ENCODE data around the gene AKAP13.
A peak's percentile ranks its signal among the peaks of the same experiment; 100 is the strongest.
"Not testable (repeated sequence)": the region's sequence is repeated elsewhere in the genome, so short reads cannot be mapped to it uniquely, and the experiment has no call there.

AKAP13 gene

DNA sequence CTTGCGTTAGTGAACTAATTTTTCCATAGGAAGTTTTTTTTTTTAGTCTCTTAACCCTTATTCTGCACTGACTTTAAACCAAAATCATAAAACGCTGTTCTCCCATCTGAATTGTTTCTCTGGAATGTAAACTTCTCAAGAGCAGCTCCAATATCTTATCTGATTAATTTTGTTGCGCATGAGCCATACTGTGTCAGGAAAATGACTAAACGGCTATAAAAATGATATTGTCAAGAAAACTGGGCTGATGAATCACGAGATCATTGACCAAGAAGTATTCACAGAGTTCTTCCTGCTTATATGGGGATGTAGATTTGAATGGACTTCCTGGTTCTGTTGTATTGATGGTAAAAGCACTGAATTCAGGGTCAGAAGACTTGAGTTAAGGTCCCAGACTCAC lies 37.0 kb upstream of the AKAP13 start:
- peak overlapping the region; percentile 31 for H3K27ac Mint-ChIP-seq
- ATAC-seq (ENCODE audit: low read depth); H3K27me3 Mint-ChIP-seq; H3K4me3 Mint-ChIP-seq; H3K9me3 Mint-ChIP-seq; DNase-seq (ENCODE audit: low spot score in 2 of 2); H3K36me3 Mint-ChIP-seq: not testable (repeated sequence)
- H3K4me1 Mint-ChIP-seq: peaks cover 12% of the 10 kb centered on the region

DNA sequence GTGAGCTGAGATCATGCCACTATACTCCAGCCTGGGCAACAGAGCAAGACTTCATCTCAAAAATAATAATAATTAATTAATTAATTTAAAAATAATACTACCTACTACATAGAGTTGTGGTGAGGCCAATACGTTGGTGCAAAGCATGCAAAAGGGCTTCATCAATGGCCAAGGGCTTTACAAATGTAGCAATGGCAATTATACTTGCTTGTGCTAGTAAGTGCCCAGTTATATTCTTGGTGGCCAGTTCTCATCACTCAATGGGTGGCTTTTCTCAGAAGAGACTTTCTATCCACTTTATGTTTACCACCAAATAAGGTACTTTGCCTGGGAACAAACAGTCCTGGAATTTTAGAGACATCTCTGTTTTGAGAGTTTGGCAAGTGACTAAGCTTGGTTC lies 36.2 kb upstream of the AKAP13 start:
- H3K9me3 Mint-ChIP-seq; H3K27ac Mint-ChIP-seq; H3K27me3 Mint-ChIP-seq; H3K4me3 Mint-ChIP-seq; DNase-seq (ENCODE audit: low spot score in 2 of 2); H3K36me3 Mint-ChIP-seq; ATAC-seq (ENCODE audit: low read depth): not testable (repeated sequence)
- H3K4me1 Mint-ChIP-seq: peaks cover 12% of the 10 kb centered on the region

DNA sequence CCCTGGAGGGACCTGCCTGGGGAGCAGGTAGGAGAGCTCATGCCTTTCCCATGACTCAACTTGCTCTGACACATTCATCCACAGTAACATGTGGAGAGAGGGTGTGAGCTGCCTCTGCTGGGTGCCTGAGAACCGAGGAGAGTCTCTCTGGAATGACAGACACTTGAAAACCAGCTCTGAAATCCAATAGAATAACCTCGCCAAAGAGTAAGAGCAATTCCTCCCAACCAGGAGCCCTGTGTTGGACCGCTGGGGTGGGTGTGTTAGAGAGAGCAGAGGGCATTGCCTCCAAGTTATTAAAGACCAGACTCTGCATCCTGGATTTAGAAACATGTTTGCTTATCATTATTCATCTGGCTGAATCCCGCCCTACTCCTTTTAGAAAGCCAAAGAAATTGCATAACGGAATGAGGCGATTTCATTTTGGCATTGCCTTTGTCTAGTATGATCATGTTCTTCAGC lies 35.7 kb upstream of the AKAP13 start:
- not testable (repeated sequence) for H3K36me3 Mint-ChIP-seq; H3K9me3 Mint-ChIP-seq; DNase-seq (ENCODE audit: low spot score in 2 of 2); H3K27ac Mint-ChIP-seq; H3K27me3 Mint-ChIP-seq; ATAC-seq (ENCODE audit: low read depth); H3K4me3 Mint-ChIP-seq
- H3K4me1 Mint-ChIP-seq: peaks cover 12% of the 10 kb centered on the region

DNA sequence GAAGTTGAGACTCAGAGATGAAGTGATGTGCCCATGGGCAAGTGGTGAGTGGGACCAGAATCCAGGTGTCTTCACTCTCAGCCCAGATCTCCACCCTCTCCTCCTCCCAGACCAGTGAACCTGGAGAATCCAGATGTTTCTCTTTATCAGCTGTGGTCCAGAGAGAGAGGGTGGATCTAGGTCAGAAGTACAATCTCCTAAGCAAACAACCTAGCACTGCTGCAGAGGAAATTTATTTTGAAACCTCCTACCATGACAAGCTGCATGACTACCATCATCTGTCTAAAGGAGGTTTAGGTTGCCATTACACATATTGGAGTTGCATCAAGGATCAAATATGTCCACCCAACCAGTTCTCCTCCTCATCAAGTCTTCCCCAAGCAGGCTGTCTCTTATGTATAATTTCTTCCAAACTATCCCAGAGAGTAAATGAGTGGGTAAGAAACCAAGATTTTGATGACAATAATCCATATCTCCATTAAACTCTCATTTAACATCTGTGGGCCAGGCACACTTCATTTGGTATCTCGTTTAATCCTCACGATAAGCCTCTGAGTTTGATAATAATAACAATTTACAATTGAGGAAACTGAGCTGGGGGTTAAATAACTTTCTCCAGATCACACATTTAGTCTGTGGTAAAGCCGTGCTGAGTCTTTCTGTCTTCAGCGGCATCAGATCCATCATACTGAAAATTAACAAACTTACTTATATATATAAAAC lies 35.0 kb upstream of the AKAP13 start:
- not testable (repeated sequence) for ATAC-seq (ENCODE audit: low read depth); H3K36me3 Mint-ChIP-seq; H3K27ac Mint-ChIP-seq; H3K27me3 Mint-ChIP-seq; DNase-seq (ENCODE audit: low spot score in 2 of 2); H3K4me1 Mint-ChIP-seq; H3K4me3 Mint-ChIP-seq; H3K9me3 Mint-ChIP-seq

DNA sequence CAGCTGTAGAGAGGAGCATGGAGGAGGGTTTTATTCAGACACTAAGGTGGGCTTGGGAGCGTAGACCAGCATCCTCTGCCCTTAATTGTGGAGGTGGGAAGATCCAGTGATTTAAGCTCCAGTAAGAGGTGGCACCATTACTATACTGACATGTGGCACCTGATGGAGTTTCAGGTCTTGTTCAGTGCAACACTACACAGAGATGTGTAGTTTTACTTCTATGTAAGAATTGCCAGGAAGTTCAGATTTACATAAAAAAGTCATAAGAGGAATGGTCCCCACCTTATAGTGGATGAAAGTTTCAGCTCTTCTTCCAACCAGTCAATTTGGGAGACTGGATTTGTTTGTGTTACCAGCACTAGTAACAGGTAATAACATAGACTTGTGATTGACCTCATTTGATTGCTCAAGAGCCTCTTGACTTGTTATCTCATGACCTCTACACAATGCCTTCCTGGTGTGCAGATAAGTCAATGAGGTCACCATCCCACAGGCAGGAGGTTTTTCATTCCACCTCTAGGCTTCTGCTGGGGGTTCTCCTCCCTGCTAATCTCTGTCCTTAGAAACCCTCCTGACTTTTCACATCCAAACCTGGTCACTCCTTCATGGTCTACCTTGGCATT lies 33.8 kb upstream of the AKAP13 start:
- not testable (repeated sequence) for H3K4me1 Mint-ChIP-seq; DNase-seq (ENCODE audit: low spot score in 2 of 2); H3K27me3 Mint-ChIP-seq; H3K4me3 Mint-ChIP-seq; H3K9me3 Mint-ChIP-seq; H3K36me3 Mint-ChIP-seq; ATAC-seq (ENCODE audit: low read depth); H3K27ac Mint-ChIP-seq

DNA sequence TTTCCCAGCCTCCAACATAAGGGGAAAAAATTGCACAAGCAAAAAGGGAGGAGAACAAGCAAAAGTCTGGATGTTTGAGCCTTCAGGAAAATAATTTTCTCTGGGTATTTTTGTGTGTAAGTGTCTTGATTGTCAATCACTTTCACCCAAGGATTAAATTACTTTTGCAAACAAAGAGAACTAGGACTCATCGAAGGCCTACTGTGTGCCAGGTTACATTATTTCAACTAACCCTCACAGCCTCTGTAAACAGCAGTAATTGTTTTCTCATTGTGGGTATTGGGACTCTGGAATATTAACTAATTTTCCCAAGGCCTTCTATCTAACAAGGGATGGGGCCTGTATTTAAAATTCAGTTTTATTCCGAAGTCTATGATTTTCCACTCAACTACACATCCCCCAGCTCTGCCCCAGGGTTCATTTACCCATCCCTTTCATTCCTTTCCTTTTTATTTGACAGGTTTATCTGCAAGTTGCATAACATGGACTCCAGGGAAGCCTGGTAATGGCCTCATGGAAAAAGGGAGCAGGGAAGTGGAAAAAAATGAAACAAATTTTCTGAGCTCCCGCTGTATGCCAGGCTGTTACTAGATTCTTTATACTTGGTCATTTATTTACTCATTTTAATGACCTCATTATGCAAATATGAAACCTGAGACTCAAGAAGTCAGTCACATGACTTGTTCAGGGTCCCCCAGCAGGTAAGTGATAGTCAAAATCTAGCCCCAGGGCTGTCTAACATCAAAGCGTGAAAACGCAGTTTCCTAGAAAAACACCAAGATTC lies 32.9 kb upstream of the AKAP13 start:
- not testable (repeated sequence) for H3K27me3 Mint-ChIP-seq; H3K27ac Mint-ChIP-seq; H3K4me3 Mint-ChIP-seq; ATAC-seq (ENCODE audit: low read depth); H3K36me3 Mint-ChIP-seq; H3K4me1 Mint-ChIP-seq; H3K9me3 Mint-ChIP-seq; DNase-seq (ENCODE audit: low spot score in 2 of 2)

DNA sequence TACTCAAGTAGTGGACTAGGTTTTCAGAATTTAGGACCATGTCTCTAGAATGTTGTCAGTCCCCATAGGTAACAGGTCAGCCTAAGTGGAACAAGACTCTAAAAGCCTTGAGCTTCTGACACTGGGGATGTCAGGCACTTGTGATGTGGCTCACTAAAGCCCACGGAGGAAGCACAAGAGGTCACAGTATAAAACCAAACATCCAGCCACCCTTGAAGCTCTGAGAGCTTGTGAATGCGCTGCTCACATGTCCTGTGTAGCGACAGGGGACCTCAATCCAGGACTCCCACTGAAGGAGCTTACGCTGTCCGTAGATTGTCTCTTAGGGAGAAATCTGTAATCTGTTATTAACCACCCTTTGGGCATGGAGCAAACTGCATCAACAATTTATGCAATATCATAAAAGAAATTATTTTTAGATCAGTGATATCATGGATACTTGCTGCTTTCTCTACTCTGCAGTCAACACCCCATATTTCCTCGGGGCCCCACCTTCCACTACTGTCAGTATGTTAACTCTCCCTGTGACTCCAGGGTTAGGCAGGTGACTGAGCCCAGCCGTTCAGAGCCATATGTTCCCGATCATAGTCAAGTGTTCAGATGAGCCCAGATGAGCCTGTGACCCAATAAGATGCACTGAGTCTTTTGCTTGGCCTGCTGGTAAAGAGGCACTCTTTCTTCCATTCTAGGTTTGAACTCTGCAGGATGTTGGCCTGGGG lies 32.2 kb upstream of the AKAP13 start:
- not testable (repeated sequence) for H3K27me3 Mint-ChIP-seq; H3K9me3 Mint-ChIP-seq; H3K27ac Mint-ChIP-seq; H3K36me3 Mint-ChIP-seq; ATAC-seq (ENCODE audit: low read depth); DNase-seq (ENCODE audit: low spot score in 2 of 2); H3K4me3 Mint-ChIP-seq; H3K4me1 Mint-ChIP-seq

DNA sequence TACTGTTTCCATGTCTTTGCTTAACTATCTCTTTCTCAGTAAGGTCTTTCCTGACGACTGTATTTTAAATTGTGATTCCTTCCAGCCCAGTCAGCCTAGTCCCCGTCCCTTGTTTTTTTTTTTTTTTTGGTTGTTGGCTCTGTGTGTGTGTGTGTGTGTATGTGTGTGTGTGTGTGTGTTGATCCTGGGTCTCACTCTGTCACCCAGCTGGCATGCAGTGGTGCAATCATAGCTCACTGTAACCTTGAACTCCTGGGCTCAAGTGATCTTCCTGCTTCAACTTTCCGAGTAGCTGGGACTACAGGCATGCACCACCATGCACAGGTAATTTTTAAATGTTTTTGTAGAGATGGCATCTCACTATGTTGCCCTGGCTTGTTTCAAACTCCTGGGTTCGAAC lies 31.3 kb upstream of the AKAP13 start:
- H3K4me3 Mint-ChIP-seq; DNase-seq (ENCODE audit: low spot score in 2 of 2); H3K9me3 Mint-ChIP-seq; H3K36me3 Mint-ChIP-seq; ATAC-seq (ENCODE audit: low read depth); H3K4me1 Mint-ChIP-seq; H3K27me3 Mint-ChIP-seq: not testable (repeated sequence)
- H3K27ac Mint-ChIP-seq: peak overlapping the region; percentile 50

DNA sequence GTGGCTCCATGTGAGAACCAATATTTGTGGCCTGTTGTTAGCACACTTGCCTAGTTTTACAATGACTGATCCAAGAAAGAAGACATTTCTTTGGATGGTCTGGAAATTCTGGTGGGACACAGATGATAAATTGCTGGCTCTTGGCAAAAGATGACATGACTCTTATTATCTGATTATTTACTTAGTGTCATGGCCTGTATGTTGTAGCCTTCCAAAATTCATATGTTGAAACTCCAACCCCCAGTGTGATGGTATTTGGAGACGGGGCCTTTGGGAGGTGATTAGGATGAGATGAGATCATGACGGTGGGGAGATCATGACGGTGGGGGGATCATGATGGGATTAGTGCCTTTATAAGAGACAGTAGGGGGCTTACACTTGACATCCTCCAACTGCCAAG lies 30.0 kb upstream of the AKAP13 start:
- Mint-ChIP-seq H3K36me3 (no peaks in the 10 kb centered on the region), H3K27me3 (no peaks in the 10 kb centered on the region), H3K4me3 (no peak overlapping the region), H3K4me1 (peaks cover 7% of the 10 kb centered on the region), H3K9me3 (peaks cover 1% of the 10 kb centered on the region), H3K27ac (peak overlapping the region; percentile 14)
- DNase-seq (ENCODE audit: low spot score in 2 of 2) (no peak), ATAC-seq (ENCODE audit: low read depth) (no peak)

DNA sequence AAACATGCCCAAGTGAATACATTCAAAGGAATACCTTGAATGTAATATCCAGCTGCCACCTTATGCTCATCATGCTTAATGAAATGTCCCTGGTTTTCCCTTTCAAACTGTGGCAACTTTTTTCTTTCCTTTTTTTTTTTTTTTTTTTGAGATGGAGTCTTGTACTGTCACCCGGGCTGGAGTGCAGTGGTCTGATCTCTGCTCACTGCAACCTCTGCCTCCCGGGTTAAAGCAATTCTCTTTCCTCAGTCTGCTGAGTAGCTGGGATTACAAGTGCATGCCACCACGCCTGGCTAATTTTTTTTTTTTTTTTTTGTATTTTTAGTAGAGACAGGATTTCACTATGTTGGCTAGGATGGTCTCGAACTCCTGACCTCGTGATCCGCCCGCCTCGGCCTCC lies 28.9 kb upstream of the AKAP13 start:
- H3K4me3 Mint-ChIP-seq; ATAC-seq (ENCODE audit: low read depth); H3K36me3 Mint-ChIP-seq; DNase-seq (ENCODE audit: low spot score in 2 of 2); H3K4me1 Mint-ChIP-seq; H3K27ac Mint-ChIP-seq; H3K27me3 Mint-ChIP-seq; H3K9me3 Mint-ChIP-seq: not testable (repeated sequence)

DNA sequence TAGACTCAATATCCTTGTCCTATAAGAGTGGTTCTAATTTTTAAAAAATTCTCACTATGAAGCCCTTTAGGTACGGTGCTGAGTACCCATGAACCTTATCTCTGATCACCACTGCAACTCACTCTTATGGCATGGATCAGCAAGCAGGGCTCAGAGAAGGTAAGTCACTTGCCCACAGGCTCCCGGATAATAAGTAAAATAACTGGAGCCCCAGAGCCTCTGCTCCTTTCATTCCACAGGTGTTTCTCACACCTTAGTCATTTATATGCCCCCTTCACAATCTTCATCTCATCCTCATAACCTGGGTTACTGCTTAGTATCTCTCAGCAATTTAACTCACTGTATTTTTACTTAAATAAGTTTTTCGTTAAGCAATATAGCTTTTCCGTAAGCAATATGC lies 28.4 kb upstream of the AKAP13 start:
- H3K27me3 Mint-ChIP-seq: no peaks in the 10 kb centered on the region
- peaks cover 5% of the 10 kb centered on the region for H3K4me1 Mint-ChIP-seq
- H3K9me3 Mint-ChIP-seq: peaks cover 1% of the 10 kb centered on the region
- H3K36me3 Mint-ChIP-seq: no peaks in the 10 kb centered on the region
- DNase-seq (ENCODE audit: low spot score in 2 of 2) (no peak), ATAC-seq (ENCODE audit: low read depth) (no peak)
- H3K27ac Mint-ChIP-seq: no peak overlapping the region
- no peak overlapping the region for H3K4me3 Mint-ChIP-seq

DNA sequence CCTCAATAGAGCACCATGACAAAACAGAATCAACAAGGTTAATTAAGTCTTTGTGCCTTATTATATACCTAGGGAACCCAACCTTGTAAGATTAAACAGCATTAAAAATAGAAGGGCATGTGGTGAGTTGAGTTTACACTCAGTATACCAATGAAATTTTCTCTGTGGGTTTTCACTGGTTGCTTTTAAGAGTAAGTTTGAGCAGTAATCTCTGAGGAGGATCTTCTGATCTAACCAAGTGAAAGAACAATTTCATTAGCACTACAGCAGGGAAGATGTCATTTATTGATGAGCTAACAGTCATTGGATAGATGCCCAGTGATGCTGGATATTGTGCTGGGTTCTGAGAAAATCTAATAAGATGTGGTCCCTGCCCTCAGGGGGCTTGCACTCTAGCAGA lies 26.9 kb upstream of the AKAP13 start:
- ATAC-seq (ENCODE audit: low read depth) (no peak), DNase-seq (ENCODE audit: low spot score in 2 of 2) (no peak)
- Mint-ChIP-seq H3K4me1 (peaks cover 8% of the 10 kb centered on the region), H3K27me3 (no peaks in the 10 kb centered on the region), H3K36me3 (no peaks in the 10 kb centered on the region), H3K9me3 (peaks cover 1% of the 10 kb centered on the region), H3K4me3 (no peak overlapping the region), H3K27ac (no peak overlapping the region)

DNA sequence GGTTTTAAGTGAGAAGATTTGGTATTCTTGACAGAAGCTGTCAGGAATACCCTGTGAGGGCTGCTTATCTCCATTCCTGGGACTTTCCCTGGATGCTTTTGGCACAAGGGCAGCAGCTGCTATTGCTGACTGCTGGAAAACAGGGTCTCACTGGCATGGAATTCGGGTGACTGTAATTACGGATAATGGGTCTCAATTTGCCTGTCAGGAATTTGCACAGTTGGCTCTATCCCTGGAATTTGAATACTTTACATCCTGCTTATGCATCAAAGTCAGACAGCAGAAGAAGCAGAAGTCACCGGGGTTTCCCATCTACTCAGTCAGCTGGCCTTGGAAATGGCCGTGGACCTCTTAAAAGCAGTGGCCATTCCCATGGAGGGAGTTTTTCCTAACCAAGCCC lies 25.9 kb upstream of the AKAP13 start:
- ATAC-seq (ENCODE audit: low read depth): no peak
- H3K4me3 Mint-ChIP-seq: no peak overlapping the region
- H3K4me1 Mint-ChIP-seq: peaks cover 8% of the 10 kb centered on the region
- H3K9me3 Mint-ChIP-seq: peaks cover 1% of the 10 kb centered on the region
- DNase-seq (ENCODE audit: low spot score in 2 of 2): no peak
- no peak overlapping the region for H3K27ac Mint-ChIP-seq
- H3K36me3 Mint-ChIP-seq: no peaks in the 10 kb centered on the region
- no peaks in the 10 kb centered on the region for H3K27me3 Mint-ChIP-seq

DNA sequence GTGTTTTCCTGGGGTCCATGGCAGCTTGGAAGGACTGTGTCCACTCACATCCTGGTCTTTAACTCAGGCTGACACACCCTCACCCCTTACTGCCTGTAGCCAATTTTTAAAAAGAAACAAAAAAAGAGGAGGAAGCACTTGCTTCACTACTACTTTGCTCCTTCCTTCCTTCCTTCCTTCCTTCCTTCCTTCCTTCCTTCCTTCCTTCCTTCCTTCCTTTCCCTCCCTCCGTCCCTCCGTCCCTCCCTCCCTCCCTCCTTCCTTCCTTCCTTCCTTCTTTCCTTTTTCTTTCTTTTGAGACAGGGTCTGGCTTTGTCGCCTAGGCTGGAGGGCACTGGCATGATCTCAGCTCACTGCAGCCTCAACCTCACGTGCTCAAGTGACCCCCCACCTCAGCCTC lies 25.5 kb upstream of the AKAP13 start:
- Mint-ChIP-seq H3K4me3 (no peak overlapping the region), H3K36me3 (no peaks in the 10 kb centered on the region), H3K9me3 (peaks cover 1% of the 10 kb centered on the region), H3K27ac (no peak overlapping the region), H3K27me3 (no peaks in the 10 kb centered on the region), H3K4me1 (peaks cover 10% of the 10 kb centered on the region)
- no peak for DNase-seq (ENCODE audit: low spot score in 2 of 2)
- ATAC-seq (ENCODE audit: low read depth): no peak

All from memory B cell (primary cell).